Measurements from ENCODE around the gene RAB39A.
"Not testable (repeated sequence)": the region's sequence is repeated elsewhere in the genome, so short reads cannot be mapped to it uniquely, and the experiment has no call there.

RAB39A gene, protein sequence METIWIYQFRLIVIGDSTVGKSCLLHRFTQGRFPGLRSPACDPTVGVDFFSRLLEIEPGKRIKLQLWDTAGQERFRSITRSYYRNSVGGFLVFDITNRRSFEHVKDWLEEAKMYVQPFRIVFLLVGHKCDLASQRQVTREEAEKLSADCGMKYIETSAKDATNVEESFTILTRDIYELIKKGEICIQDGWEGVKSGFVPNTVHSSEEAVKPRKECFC

DNA sequence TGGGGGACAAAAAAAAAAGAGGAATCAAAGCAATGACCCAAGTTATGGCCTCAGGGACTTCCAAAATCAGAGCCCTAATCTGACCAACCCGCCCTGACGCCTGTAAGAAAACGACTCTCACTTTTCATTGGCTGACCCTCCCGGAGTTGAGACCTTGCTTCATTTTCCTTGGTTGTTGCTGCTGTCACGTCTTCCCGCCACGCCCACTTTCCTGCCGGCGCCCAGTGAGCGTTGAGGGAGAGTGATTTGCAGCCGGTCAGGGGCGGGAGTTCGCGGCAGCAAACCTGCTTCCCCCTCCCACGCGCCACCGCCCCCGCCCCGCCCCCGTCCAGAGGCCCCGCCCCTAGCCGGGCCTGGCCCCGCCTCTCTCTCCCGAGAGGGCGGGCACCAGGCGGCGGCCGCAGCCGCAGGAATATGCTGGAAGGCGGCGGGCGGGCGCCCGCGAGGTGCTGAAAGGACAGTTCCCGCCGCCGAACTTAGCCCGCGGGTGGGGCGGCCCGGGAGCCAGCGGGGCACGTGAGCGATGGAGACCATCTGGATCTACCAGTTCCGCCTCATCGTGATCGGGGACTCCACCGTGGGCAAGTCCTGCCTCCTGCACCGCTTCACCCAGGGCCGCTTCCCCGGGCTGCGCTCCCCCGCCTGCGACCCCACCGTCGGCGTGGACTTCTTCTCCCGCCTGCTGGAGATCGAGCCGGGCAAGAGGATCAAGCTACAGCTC lies at the start of gene RAB39A:
Gene RAB39A (plus strand): TSS at position 403 of the 721 bp plus-strand sequence. CDS start 121 bp downstream, at position 524.
- in situ Hi-C loops (cut with HindIII; ENCODE audit: low sequenced_read_pairs) = no loop called here

DNA sequence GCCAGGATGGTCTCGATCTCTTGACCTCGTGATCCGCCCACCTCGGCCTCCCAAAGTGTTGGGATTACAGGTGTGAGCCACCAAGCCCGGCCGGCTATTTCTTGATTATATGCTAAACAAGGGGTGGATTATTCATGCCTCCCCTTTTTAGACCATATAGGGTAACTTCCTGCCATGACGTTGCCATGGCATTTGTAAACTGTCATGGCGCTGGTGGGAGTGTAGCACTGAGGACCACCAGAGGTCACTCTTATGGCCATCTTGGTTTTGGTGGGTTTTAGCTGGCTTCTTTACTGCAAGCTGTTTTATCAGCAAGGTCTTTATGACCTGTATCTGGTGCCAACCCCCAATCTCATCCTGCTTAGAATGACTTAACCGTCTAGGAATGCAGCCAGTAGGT lies 46.8 kb upstream of the RAB39A start:
- in situ Hi-C loops (cut with HindIII; ENCODE audit: low sequenced_read_pairs) = not testable (repeated sequence)

DNA sequence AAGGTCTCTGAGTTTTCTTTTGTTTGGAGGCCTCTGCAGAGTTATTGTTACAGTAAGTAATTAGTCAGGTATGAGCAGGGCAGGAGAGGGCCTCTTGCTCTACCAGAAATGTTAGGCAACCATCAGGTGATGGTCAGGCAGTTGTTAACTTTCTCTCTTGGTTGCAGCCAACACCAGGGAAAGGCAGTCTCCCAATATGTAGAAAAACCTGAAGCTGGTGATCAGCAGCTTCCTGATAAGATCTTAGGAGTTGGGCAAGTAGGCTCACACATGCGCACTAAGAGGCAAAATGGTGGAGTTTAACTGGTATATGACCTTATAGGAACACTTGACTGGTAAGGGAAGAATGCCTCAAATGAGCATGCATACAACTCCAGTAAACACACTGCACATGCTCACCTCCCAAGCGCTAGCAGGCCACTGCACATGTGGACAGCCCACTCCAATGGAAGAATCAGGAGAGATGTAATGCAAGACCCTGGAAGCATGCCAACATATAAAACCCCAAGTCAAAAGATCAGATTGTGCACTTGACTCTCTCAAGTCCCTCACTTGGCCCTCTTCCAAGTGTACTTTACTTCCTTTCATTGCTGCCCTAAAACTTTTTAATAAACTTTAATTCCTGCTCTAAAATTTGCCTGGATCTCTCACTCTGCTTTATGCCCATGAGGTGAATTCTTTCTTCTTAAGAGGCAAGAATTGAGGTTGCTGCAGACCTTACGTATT lies 46.0 kb upstream of the RAB39A start:
- in situ Hi-C loops (cut with HindIII; ENCODE audit: low sequenced_read_pairs) = no loop called here

DNA sequence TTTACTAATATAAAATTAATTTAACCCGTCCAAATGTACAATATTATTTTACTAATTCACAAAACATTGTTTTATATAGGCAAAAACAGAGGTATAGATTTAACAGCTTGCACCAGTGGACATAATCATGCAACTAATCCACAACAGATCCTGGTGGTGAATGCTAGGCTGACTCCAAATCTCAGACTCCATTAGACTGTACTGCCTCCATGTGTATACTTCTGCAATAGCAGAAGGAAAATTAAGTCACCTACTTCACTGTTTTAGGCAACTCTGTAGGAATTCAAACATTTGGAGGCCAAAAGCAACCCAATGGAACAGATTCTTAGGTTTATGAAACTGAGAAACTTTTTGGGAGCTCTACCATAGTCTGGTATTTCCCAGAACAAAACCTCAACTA lies 30.0 kb upstream of the RAB39A start:
- in situ Hi-C loops (cut with HindIII; ENCODE audit: low sequenced_read_pairs) = no loop called here

DNA sequence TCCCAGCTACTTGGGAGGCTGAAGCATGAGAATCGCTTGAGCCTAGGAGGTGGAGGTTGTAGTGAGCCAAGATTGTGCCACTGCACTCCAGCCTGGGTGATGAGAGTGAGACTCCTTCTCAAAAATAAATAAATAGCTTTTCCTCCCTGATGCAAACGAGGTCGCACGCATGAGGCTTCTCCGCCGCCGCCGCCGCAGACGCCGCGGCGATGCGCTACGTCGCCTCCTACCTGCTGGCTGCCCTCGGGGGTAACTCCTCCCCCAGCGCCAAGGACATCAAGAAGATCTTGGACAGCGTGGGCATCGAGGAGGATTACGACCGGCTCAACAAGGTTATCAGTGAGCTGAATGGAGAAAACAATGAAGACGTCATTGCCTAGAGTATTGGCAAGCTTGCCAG lies 20.0 kb upstream of the RAB39A start:
- in situ Hi-C loops (cut with HindIII; ENCODE audit: low sequenced_read_pairs) = no loop called here

DNA sequence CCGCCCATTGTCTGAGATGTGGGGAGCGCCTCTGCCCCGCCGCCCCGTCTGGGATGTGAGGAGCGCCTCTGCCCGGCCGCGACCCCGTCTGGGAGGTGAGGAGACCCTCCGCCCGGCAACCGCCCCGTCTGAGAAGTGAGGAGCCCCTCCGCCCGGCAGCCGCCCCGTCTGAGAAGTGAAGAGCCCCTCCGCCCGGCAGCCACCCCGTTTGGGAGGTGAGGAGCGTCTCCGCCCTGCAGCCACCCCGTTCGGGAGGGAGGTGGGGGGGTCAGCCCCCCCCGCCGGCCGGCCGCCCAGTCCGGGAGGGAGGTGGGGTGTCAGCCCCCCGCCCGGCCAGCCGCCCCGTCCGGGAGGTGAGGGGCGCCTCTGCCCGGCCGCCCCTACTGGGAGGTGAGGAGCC lies 15.8 kb upstream of the RAB39A start:
- in situ Hi-C loops (cut with HindIII; ENCODE audit: low sequenced_read_pairs) = not testable (repeated sequence)

DNA sequence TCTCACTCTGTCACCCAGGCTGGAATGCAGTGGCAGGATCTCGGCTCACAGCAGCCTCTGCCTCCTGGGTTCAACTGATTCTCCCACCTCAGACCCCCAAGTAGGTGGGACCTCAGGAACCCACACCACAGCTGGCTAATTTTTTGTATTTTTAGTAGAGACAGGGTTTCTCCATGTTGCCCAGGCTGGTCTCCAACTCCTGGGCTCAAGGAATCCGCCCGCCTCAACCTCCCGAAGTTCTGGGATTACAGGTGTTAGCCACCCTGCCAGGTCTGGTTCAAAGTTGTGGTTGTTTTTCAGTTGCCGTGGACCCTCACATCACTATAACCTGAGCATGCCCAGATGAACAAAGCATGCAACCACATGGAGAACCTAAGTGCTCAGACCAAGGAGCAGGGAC lies 13.0 kb upstream of the RAB39A start:
- in situ Hi-C loops (cut with HindIII; ENCODE audit: low sequenced_read_pairs) = no loop called here

DNA sequence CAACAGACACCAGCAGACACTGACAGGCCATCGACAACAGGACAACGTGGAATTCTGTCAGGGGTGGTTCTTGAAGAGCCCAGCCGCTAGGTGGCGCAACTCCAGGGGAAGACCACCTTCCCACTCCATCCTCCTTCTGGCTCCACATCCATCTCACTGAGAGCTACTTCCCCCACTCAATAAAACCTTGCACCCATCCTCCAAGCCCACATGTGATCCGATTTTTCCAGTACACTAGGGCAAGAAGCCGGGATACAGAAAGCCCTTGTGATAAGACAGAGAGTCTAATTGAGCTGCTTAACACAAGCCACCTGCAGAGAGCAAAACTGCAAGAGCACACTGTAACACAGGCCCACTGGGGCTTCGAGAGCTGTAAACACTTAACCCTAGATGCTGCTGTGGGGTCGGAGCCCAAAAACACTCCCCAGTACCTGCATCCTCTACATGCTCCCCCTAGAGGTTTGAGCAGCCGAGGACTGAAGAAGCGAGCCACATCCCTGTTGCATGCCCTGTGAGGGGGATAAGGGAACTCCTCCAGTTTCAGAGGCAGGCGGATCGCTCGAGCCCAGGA lies 11.5 kb upstream of the RAB39A start:
- in situ Hi-C loops (cut with HindIII; ENCODE audit: low sequenced_read_pairs) = no loop called here

DNA sequence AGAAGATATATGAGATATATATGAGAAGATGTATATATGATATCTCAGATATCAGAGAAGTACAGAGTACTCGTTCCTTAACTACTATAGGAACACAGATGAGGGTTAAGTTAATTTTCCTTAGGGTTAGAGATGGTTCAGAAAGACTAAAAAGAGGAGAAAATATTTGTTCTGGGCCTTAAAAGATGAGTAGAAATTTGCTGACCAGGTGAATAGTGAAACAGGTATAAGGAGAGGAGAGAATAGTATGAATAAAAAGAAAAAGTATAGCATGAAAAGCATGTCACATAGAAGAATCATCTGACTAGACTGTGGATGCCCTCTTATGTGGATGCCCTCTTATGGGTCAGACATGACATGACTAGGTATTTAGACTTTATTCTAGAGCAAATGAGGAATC lies 6.3 kb upstream of the RAB39A start:
- in situ Hi-C loops (cut with HindIII; ENCODE audit: low sequenced_read_pairs) = no loop called here

DNA sequence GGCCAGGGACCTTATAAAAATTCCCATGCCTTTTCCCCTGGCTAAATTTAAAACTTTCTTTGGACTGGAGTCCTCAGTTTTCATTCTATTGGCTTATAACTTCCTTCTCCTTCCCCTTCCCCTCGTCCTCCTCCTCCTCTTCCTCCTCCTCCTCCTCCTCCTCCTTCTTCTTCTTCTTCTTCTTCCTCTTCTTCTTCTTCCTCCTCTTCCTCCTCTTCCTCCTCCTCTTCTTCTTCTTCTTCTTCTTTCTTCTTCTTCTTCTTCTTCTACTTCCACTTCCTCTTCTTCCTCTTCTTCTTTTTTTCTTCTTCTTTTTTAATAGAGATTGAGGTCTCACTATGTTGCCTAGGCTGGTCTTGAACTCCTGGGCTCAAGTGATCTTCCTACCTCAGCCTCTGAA lies 4.7 kb upstream of the RAB39A start:
- in situ Hi-C loops (cut with HindIII; ENCODE audit: low sequenced_read_pairs) = not testable (repeated sequence)

DNA sequence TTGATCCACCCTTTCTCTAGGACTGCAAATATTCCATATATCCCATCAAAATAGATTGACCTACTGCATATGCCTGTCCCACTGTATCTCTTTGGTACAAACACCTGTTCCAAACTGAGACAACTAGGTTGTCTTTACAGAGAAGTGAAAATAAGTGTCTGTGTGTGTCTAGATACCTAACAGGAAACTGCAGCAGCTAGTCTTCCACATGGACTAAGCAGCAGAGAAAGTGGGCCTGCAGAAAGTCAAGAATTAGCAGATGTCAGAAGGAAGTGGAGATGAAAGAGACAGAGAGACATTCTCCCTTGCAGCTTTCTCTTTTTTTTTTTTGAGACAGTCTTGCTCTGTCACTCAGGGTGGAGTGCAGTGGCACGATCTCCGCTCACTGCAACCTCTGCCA lies 3.9 kb upstream of the RAB39A start:
- in situ Hi-C loops (cut with HindIII; ENCODE audit: low sequenced_read_pairs) = no loop called here

DNA sequence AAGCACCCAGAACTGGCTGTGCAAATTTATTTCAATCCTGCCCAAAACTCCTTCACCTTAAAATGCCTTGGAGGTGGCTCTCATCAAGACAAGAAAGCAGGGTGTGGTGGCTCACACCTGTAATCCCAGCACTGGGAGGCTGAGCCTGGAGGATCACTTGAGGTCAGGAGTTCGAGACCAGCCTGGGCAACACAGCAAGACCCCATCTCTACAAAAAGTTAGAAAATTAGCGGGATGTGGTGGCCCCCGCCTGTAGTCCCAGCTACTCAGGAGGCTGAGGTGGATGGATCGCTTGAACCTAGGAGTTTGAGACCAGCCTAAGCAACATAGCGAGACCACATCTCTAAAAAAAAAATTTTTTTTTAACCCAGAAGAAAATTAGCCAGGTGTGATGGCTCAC lies 689 bp upstream of the RAB39A start:
- in situ Hi-C loops (cut with HindIII; ENCODE audit: low sequenced_read_pairs) = no loop called here

DNA sequence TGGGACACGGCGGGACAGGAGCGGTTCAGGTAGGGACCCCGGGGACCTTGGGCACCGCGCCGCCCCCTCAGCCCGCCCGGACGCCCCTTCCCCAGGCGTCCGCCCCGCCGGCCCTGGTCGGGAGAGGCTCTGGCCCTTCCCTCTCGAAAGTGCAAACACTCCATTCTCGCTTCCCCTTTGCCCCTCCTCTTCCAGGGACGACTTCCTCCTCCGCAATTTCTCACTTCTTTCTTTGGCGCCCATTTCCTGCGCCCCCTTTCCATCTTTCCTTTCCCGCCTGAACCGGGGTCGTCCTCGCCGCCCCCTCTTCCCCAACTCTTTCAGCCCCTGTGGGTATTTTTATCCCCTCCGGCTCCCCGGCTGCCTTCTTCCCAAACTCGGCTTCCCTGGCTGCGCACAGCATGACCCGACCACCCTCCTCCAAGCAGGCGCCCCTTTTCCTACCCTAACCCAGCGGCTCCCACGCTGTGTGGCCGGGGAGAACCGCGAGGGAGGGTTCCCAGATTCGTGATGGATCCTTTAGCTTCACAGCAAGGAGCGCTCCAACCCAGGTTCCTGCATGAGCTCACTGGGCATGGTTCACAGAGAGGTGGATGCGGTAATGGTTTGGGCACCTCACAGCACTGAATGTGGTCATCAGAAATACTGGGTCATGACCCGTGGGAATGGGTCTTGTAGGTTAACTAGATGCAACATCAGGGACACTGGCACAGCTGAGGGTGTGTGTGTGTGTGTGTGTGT lies 689 bp downstream of the RAB39A start:
- in situ Hi-C loops (cut with HindIII; ENCODE audit: low sequenced_read_pairs) = no loop called here

DNA sequence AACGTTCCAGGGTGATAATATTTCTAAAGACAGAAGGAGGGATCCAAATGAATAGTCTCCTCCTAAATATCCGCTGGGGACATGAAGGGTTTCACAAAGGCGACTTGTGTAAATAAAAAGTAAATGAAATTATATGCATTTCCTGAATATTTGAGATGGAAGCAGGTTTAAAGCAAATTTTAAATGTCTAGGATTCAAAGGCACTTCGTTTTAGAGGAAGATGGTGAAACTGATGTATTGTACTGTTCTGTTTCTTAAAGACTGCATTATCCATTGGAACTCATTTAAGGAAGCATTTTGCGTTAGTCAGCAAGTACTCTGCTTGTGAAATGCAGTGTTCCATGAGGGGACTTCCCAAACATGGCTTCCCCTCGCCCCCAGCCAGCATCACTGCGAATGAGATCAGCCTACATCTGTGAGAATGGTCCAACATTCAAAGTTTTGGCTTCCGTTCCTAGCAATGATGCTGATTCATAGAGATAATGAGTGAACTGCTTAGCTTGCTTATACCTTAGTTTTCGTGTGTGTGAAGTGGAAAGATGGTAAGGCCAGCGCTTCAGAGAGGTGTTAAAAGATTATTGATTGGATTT lies 1.5 kb downstream of the RAB39A start:
- in situ Hi-C loops (cut with HindIII; ENCODE audit: low sequenced_read_pairs) = no loop called here

DNA sequence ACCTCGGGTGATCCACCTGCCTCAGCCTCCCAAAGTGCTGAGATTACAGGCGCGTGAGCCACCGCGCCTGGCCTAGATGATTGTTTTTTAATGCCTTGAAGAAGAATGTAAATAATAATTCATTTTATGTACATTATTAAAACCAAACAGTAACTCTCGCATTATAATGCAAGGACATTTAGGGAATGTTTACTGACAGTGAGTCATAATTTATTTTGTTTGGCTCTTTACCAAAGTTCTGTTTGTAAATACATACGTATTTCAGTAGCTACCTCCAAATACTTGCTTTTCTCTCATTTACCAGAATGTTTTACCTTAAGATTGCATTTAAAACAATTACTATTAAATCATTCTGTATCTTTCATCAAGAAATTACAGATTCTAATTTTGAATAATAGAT lies 3.0 kb downstream of the RAB39A start:
- in situ Hi-C loops (cut with HindIII; ENCODE audit: low sequenced_read_pairs) = no loop called here

DNA sequence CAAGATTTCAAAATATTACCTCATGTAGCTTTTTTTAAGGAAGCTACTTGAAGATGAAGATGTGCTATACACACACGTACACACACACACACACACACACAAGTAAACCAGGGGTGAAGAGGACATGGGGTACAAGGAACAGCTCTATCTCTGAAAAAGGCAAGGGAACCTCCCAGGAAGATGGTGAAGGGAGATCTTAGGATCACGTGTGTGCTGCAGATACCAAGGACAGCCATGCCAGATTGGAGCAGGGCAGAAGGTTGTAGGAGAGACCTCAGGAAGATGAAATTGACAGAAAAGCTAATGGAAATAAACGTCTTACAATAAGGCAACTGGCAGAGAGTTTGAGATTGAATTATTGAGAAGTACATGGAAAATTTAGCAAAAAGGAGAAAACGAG lies 19.7 kb downstream of the RAB39A start:
- in situ Hi-C loops (cut with HindIII; ENCODE audit: low sequenced_read_pairs) = no loop called here

DNA sequence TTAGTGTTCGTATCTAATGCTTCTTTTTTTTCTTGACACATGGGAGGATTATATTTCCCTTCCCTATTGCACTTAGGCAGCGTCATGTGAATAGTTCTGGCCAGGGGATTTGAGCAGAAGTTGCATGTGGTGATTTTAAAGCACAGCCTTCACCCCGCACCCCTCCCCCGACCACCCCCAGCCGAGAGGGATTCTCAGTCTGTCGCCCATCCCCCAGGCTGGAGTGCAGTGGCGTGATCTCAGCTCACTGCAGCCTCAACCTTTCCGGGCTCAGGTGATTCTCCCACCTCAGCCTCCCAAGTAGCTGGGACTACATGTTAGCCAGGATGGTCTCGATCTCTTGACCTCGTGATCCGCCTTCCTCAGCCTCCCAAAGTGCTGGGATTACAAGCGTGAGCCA lies 20.1 kb downstream of the RAB39A start:
- in situ Hi-C loops (cut with HindIII; ENCODE audit: low sequenced_read_pairs) = not testable (repeated sequence)

DNA sequence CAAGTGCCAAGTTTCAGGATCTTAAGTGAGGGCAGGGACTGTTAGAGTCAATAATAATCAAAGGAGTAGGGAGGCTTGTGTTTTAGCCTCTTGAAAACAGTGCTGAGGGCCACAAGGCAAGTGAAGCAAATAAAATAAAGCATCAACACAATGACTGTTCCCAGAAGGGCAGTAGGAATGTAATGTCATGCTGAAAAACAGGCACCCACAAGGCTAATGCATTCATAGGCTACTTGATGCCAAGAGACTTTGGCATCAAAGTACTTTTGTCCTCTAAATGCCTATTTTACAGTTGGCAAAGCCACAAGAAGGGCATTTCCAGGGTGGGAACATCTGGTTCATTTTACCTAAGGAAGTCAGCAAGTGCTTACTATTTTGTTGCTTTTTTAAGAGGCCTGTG lies 22.9 kb downstream of the RAB39A start:
- in situ Hi-C loops (cut with HindIII; ENCODE audit: low sequenced_read_pairs) = no loop called here

DNA sequence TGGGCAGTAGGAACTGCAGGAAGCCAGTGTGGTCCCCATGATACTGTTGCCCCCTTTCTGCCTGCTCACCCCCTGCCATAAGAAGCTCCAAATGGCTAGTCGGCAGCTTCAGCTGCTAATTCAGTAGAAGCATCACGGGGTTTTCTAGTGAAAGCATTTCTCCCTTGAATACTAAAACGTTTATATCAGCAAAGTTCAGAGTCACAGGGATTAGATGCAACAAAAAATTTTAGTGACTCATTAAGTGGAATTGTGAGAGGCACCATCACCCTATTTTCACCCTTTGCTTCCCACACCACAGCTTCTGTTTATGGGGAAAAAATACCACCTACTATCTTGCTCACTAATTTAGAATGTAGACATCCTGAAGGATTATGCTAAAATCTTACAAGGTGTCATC lies 25.2 kb downstream of the RAB39A start:
- in situ Hi-C loops (cut with HindIII; ENCODE audit: low sequenced_read_pairs) = no loop called here

DNA sequence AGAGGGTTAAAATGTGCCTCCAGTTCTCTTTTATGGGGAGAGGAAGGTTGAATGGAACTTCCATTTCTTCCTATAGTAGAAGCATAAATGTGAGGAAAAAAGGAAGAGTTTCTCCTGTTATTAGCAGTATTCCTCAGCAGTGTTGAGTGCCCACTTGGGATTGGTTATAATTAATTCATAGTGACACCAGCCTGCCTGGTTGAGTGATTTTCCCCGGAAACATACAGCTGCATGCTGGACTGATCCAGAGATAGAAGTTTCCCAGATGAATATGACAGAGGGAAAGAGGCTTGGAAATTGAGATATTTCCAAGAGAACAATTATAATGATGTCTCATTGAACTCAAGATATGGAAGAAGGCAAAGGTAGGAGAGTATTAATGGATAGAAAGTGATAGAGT lies 28.3 kb downstream of the RAB39A start:
- in situ Hi-C loops (cut with HindIII; ENCODE audit: low sequenced_read_pairs) = no loop called here

DNA sequence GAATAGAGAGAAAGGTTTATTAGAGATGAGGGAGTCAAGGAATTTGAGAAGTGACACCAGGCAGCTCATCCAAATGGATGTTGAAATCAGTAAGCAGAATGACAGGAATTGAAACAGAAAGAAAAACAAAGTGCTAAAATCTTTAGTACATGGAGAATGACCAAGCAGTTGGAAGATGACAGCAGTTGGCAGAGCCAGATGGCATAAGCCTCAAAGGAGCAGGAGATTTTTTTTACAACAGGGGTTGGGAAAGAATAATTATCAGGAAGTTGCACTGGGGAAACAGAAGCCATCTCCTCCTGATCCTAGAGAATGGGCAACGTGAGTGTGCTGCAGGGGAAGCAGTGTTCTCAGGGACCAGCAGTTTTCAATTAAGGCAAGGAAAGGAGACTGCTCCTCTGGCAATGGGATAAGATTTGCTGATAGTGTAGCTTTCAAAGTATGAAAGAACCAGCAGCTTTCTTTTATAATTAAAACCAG lies 28.9 kb downstream of the RAB39A start:
- in situ Hi-C loops (cut with HindIII; ENCODE audit: low sequenced_read_pairs) = no loop called here
